Naive B cell (primary cell): ENCODE measurements around the gene HSPA1B. TPM values are rescaled to one million over a fixed set of nuclear protein-coding genes. Genes with fewer than 3 reads are reported as not detected.
"Not testable (repeated sequence)": the region's sequence is repeated elsewhere in the genome, so short reads cannot be mapped to it uniquely, and the experiment has no call there.

Source experiments
- ATAC-seq, 2 donors: fragments of 150-1000 bp; cut with Tn5 transposase; 2 replicates each; pipeline ENCODE4 v1.10.0; 2021; ENCODE audit warnings: low read depth in 2 of 2, mild to moderate bottlenecking in 2 of 2, moderate library complexity in 2 of 2
- DNase-seq: peaks from one replicate; pipeline ENCODE4 v3.0.0; 2022
- H3K27ac Mint-ChIP-seq, 6 donors: one replicate each; pipeline ENCODE4 v1.8.0; 2020 to 2022; ENCODE audit warnings: mild to moderate bottlenecking in 6 of 6, mixed read lengths in 6 of 6, moderate library complexity in 5 of 6, inconsistent platforms in 2 of 6
- H3K27me3 Mint-ChIP-seq, 3 donors: one replicate each; pipeline ENCODE4 v1.8.0; 2021 to 2022; ENCODE audit warnings: mixed read lengths in 3 of 3, mild to moderate bottlenecking in 1 of 3
- H3K36me3 Mint-ChIP-seq, 2 donors: one replicate each; pipeline ENCODE4 v1.8.0; 2020 to 2022; ENCODE audit warnings: mixed read lengths in 2 of 2, inconsistent platforms in 1 of 2, mild to moderate bottlenecking in 1 of 2
- H3K4me1 Mint-ChIP-seq, 3 donors: one replicate each; pipeline ENCODE4 v1.8.0; 2020 to 2022; ENCODE audit warnings: mixed read lengths in 3 of 3, inconsistent platforms in 1 of 3, mild to moderate bottlenecking in 1 of 3, moderate library complexity in 1 of 3
- H3K4me3 Mint-ChIP-seq, 8 donors: one replicate each; pipeline ENCODE4 v1.8.0; 2020 to 2022; ENCODE audit warnings: mild to moderate bottlenecking in 8 of 8, mixed read lengths in 8 of 8, moderate library complexity in 8 of 8, inconsistent platforms in 2 of 8
- H3K9me3 Mint-ChIP-seq, 7 donors: one replicate each; pipeline ENCODE4 v1.8.0; 2020 to 2022; ENCODE audit warnings: mixed read lengths in 7 of 7, mild to moderate bottlenecking in 5 of 7, inconsistent platforms in 2 of 7, moderate library complexity in 1 of 7
- polyA plus RNA-seq, 6 donors: library from polyadenylated mRNA; unstranded; fragments of 300-500 nt; fragmentation: Illumina TruSeq; gene quantifications; one replicate each; pipeline ENCODE4 v1.2.3, GENCODE V29; 2021; ENCODE audit warnings: low read depth in 6 of 6

The HSPA1B gene
- polyA plus RNA-seq, 6 donors from 2014 or later, result 1.1 to 2.8 (median 1.8) TPM

DNA sequence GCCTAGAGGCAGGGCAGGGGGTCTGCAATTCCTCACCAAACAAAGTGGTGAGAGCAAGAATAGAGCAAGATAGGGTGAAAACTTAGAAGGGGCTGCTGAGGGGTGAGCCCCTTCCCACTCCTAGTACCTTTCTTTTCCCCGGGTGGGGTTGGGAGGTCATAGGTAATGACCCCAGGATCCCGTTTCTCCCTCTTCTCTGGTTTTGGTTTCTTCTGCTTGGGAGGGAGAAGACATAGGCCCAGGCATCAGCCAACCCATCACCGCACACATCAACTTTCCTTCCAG lies 35.5 kb upstream of the HSPA1B start:
- H3K27me3 Mint-ChIP-seq, result no peaks in the 10 kb centered on the region
- H3K4me3 Mint-ChIP-seq, result peak overlapping the region in 2 of 8 donors; percentile 5 to 84
- DNase-seq (no peak), ATAC-seq (no peak)
- H3K9me3 Mint-ChIP-seq, result no peaks in the 10 kb centered on the region
- peak overlapping the region in 3 of 6 donors; percentile 33 to 85 (median 56) for H3K27ac Mint-ChIP-seq
- peaks cover 35 to 70% (median 65%) of the 10 kb centered on the region in 3 donors for H3K4me1 Mint-ChIP-seq
- peaks cover 9 to 15% of the 10 kb centered on the region in 2 donors for H3K36me3 Mint-ChIP-seq

DNA sequence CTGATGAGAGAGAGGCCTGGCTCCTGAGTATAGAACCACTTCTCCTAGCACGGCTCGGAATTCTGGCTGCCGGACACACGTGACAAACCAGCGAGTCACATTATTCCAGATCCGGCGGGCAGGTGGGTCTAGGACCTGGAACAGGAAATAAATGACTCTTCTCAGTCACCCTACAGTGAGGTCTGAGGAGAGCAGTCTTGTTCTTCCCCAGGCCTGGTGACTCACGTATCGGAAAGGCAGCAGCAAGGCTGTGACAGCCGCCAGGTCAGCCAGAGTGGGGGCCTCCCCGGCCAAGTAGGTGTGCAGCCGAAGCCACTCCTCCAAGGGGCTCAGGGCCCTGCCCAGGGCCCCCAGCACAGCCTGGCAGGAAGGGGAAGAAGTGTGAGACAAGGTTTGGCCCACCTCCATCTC lies 34.8 kb upstream of the HSPA1B start:
- ATAC-seq, result no peak
- Mint-ChIP-seq H3K36me3 (peaks cover 9 to 15% of the 10 kb centered on the region in 2 donors), H3K27ac (peak overlapping the region in 1 of 6 donors; percentile 57), H3K4me1 (peaks cover 41 to 74% (median 72%) of the 10 kb centered on the region in 3 donors), H3K4me3 (peak overlapping the region in 2 of 8 donors; percentile 46 to 59), H3K27me3 (no peaks in the 10 kb centered on the region), H3K9me3 (no peaks in the 10 kb centered on the region)
- DNase-seq, result no peak

- H3K27me3 Mint-ChIP-seq, DNase-seq, ATAC-seq, H3K9me3 Mint-ChIP-seq: not testable (repeated sequence)
- Mint-ChIP-seq H3K27ac (peak overlapping the region in 5 of 6 donors; percentile 15 to 97 (median 88)), H3K4me1 (peaks cover 42 to 80% (median 77%) of the 10 kb centered on the region in 3 donors), H3K4me3 (peak overlapping the region in 6 of 8 donors; percentile 80 to 99 (median 96)), H3K36me3 (peaks cover 9 to 15% of the 10 kb centered on the region in 2 donors)
Measured at GRCh38 chr6:31793927-31794245, 33.7 kb upstream of the HSPA1B start.

- DNase-seq (no peak), ATAC-seq (no peak)
- H3K4me3 Mint-ChIP-seq, result peak overlapping the region; percentile 80 to 99 (median 96)
- H3K27ac Mint-ChIP-seq, result peak overlapping the region; percentile 3 to 97 (median 66)
- H3K36me3 Mint-ChIP-seq, result peaks cover 9 to 15% of the 10 kb centered on the region in 2 donors
- no peaks in the 10 kb centered on the region for H3K27me3 Mint-ChIP-seq
- no peaks in the 10 kb centered on the region for H3K9me3 Mint-ChIP-seq
- peaks cover 40 to 75% (median 73%) of the 10 kb centered on the region in 3 donors for H3K4me1 Mint-ChIP-seq
Measured at GRCh38 chr6:31794294-31794865, 33.2 kb upstream of the HSPA1B start.

DNA sequence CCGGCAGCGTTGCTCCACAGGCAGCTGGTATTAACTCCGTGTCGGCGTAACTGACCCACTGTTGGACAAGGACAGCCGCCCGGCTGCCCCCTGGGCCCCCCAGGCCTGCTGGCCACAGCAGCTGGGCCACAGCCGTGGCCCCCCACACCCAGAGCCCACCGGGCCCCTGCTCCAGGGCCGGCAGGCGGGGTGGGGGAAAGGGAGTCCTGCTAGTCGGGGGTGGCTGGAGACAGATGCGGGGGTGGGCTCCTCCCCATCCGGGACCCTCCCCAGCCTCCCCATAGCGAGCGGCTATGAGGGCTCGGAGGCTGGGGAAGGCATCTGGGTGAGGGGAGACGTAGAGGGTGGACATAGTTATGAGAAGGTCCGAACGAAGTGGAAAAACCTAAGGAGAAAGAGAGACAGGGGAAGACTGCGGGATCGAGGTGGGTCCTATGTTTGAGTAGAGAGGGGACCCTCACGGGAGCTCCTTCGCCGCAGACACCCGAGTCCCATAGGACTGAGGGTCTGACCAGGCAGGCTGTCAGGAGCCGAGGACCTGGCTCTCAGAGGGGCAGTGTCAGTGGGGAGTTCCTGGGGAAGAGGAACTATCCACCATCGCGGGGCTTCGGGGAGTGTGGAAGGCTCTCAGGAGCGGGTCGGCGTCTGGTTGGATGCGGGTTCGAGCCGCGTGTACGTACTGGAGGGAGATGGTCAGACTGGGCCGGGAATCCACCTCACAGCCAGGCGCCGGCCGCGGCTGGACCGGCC lies 32.5 kb upstream of the HSPA1B start:
- DNase-seq, result no peak
- ATAC-seq, result peak; percentile 11 to 18
- Mint-ChIP-seq H3K27me3 (no peaks in the 10 kb centered on the region), H3K36me3 (peaks cover 9 to 15% of the 10 kb centered on the region in 2 donors), H3K27ac (peak overlapping the region; percentile 97 to 99 (median 98)), H3K4me3 (peak overlapping the region; percentile 93 to 99 (median 96)), H3K9me3 (no peaks in the 10 kb centered on the region), H3K4me1 (peaks cover 37 to 69% (median 68%) of the 10 kb centered on the region in 3 donors)

DNA sequence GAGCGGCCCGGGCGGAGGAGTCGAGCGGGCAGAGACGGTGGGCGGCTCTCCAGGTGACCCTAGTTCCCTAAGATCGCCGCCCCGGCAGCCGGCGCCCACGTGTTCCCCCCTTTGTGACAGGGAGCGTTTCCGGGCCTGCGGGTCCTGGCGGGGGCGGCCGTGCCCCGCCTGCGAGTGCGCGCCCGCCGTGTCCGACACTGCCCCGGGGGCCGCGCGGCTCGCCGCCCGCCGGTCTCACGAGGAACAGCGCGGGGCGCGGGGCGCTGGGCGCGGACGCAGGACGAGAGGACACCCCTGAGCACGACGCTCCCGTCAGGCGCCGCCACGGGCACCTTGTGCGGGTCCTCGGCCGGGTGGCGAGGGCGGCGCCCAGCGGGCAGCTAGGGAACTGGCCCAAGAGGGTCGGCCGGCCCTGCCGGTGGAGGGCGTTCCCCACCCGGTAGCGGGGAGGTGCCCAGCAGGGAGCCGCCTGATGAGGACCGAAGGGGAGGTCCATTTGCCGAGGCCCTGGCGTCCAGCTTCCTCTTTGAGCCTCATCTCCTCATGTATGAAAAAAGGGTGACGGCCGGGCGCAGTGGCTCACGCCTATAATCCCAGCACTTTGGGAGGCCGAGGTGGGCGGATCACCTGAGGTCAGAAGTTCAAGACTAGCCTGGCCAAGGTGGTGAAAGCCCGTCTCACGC lies 31.8 kb upstream of the HSPA1B start, which contains the start of gene VARS1:
TSS of gene VARS1 (minus strand) at position 137 of the 683 bp plus-strand sequence. CDS start 535 bp downstream, outside the sequence.
- ATAC-seq (peak; percentile 80 to 81), DNase-seq (peak; percentile 88)
- H3K4me3 Mint-ChIP-seq, result peak within 1 kb of the TSS; percentile 93 to 99 (median 96)
- H3K27ac Mint-ChIP-seq, result peak within 1 kb of the TSS; percentile 97 to 99 (median 98)
- peaks cover 6 to 10% of the 10 kb centered on the region in 2 donors for H3K36me3 Mint-ChIP-seq
- H3K27me3 Mint-ChIP-seq, result no peaks in the 10 kb centered on the region
- H3K9me3 Mint-ChIP-seq, result no peaks in the 10 kb centered on the region
- H3K4me1 Mint-ChIP-seq, result peaks cover 32 to 64% (median 62%) of the 10 kb centered on the region in 3 donors

DNA sequence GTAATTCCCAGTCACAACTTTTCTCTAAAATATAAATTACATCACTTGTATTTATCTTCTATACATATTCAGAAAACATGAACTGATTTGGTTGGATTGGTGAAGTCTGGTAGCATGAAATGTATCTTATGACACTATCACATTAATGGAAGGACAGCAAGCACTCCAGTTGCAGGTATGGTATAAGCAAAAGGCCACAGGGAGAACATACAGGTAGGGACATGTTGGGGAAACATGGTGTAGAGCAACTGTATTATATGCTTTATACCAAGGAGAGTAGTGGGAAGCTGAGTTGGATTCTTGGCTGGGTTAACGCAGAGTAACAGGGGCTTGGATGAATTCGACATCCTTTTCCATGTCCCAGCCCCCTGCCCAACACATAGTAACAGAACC lies 30.5 kb upstream of the HSPA1B start:
- ATAC-seq, result no peak
- H3K4me1 Mint-ChIP-seq, result peaks cover 24 to 58% (median 50%) of the 10 kb centered on the region in 3 donors

DNA sequence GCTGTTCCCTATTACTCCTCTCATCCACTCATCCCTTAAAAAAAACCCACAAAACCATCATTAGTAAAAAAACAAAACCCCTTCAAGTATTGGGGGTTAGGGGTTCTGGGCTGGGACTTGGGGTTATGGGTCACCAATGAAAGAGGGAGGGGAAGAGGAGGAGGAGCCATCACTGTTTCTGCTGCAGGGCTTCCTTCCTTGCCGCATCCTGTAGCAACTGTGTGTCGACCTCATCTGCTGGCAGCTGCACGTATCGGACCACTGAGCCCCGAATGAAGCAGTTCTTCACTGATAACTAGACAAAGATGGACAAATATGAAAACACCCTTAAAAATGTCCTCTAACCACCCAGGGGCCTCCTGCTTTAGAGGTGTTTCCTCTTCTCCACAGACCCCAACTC lies 29.9 kb upstream of the HSPA1B start:
- H3K27me3 Mint-ChIP-seq, result no peaks in the 10 kb centered on the region

More for the DNA sequence above, 30.5 kb upstream of the HSPA1B start:
- Mint-ChIP-seq H3K27me3 (no peaks in the 10 kb centered on the region), H3K27ac (peak overlapping the region in 5 of 6 donors; percentile 61 to 98 (median 87)), H3K9me3 (no peaks in the 10 kb centered on the region), H3K36me3 (no peaks in the 10 kb centered on the region), H3K4me3 (peak overlapping the region in 7 of 8 donors; percentile 17 to 99 (median 77))
- no peak for DNase-seq

GRCh38 chr6:31799781-31800180 lies 27.8 kb upstream of the HSPA1B start:
- H3K27me3 Mint-ChIP-seq, result no peaks in the 10 kb centered on the region
- no peaks in the 10 kb centered on the region for H3K9me3 Mint-ChIP-seq
- no peak for ATAC-seq
- peak overlapping the region in 1 of 6 donors; percentile 15 for H3K27ac Mint-ChIP-seq
- DNase-seq, result no peak
- no peak overlapping the region for H3K4me3 Mint-ChIP-seq
- peaks cover 15 to 41% (median 32%) of the 10 kb centered on the region in 3 donors for H3K4me1 Mint-ChIP-seq
- no peaks in the 10 kb centered on the region for H3K36me3 Mint-ChIP-seq

More for the DNA sequence above, 29.9 kb upstream of the HSPA1B start:
- no peaks in the 10 kb centered on the region for H3K36me3 Mint-ChIP-seq
- peak overlapping the region; percentile 61 to 97 (median 90) for H3K27ac Mint-ChIP-seq
- ATAC-seq, result peak; percentile 52 to 55
- H3K9me3 Mint-ChIP-seq, result no peaks in the 10 kb centered on the region
- peak; percentile 50 for DNase-seq
- H3K4me1 Mint-ChIP-seq, result peaks cover 24 to 53% (median 44%) of the 10 kb centered on the region in 3 donors
- peak overlapping the region; percentile 31 to 99 (median 68) for H3K4me3 Mint-ChIP-seq

DNA sequence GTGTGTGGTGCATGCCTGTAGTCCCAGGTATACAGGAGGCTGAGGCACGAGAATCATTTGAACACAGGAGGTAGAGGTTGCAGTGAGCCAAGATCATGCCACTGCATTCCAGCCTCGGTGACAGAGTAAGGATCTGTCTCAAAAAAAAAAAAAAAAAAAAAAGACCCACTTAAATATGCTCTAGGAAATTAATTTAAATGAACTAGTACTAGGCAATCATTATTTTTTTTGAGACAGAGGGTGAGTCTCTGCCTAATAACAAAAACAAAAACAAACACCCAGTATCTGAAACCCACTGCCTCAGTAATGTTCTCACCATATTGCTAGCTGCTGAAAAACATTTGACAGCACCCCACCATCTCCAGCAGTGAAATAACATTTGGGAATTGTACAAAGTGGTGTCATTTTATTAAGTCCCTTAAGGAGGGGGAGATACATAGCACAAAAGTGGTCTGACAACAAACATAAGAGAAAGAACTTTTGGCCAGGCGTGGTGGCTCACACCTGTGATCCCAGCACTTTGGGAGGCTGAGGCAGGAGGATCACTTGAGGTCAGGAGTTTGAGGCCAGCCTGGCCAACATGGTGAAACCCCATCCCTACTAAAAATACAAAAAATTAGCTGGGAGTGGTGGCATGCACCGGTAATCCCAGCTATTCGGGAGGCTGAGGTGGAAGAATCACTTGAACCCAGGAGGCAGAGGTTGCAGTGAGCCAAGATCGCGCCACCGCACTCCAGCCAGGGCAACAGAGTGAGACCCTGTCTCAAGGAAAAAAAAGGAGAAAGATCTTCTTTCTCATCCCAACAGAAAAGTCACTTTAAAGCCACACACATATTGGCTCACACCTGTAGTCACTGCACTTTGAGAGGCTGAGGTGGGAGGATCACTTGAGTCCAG lies 26.3 kb upstream of the HSPA1B start:
- Mint-ChIP-seq H3K4me1 (peaks cover 15 to 44% (median 32%) of the 10 kb centered on the region in 3 donors), H3K27ac (peak overlapping the region in 1 of 6 donors; percentile 38)
- DNase-seq, H3K36me3 Mint-ChIP-seq, H3K27me3 Mint-ChIP-seq, H3K4me3 Mint-ChIP-seq, H3K9me3 Mint-ChIP-seq, ATAC-seq: not testable (repeated sequence)

- H3K36me3 Mint-ChIP-seq, result no peaks in the 10 kb centered on the region
- peak overlapping the region; percentile 79 to 95 (median 94) for H3K4me3 Mint-ChIP-seq
- H3K27me3 Mint-ChIP-seq, result no peaks in the 10 kb centered on the region
- H3K27ac Mint-ChIP-seq, result peak overlapping the region; percentile 84 to 98 (median 96)
- no peaks in the 10 kb centered on the region for H3K9me3 Mint-ChIP-seq
- DNase-seq, result no peak
- ATAC-seq, result peak; percentile 11 to 20
- H3K4me1 Mint-ChIP-seq, result peaks cover 12 to 26% (median 22%) of the 10 kb centered on the region in 3 donors
Measured at GRCh38 chr6:31805939-31806469, 21.5 kb upstream of the HSPA1B start.

- peak within 1 kb of the TSS; percentile 84 to 98 (median 96) for H3K27ac Mint-ChIP-seq
- H3K9me3 Mint-ChIP-seq, result no peaks in the 10 kb centered on the region
- peak within 1 kb of the TSS; percentile 79 to 95 (median 94) for H3K4me3 Mint-ChIP-seq
- ATAC-seq (peak; percentile 95 to 96), DNase-seq (peak; percentile 97)
- no peaks in the 10 kb centered on the region for H3K27me3 Mint-ChIP-seq
- no peaks in the 10 kb centered on the region for H3K36me3 Mint-ChIP-seq
- peaks cover 12 to 22% (median 22%) of the 10 kb centered on the region in 3 donors for H3K4me1 Mint-ChIP-seq
Measured at GRCh38 chr6:31806470-31807272, 20.9 kb upstream of the HSPA1B start, which contains the start of gene LSM2. LSM2 (minus strand) TSS chr6:31806966; CDS start chr6:31806757, 209 bp downstream.
